Tibial nerve (tissue), 4 donors: ENCODE data around the gene ACTA1. TPM values are rescaled to one million over a fixed set of nuclear protein-coding genes. Genes with fewer than 3 reads are reported as not detected.

ENCODE experiments used
- DNase-seq, 2 donors: peaks; one replicate each; pipeline ENCODE4 v3.0.0-alpha.2; 2019; ENCODE audit warnings: low spot score in 2 of 2
- H3K27ac ChIP-seq, 4 donors: fragments of 200-600 bp; sonication (generic) in 3 of 4; one replicate each; pipeline ENCODE4 v1.5.1; 2017 to 2019; ENCODE audit warnings: mild to moderate bottlenecking in 1 of 4
- H3K27me3 ChIP-seq, 2 donors: fragments of 200-600 bp; sonication (generic) in 1 of 2; one replicate each; pipeline versions ENCODE4 v1.5.1 to v1.6.0; 2017 to 2019
- H3K36me3 ChIP-seq, 3 donors: fragments of 200-600 bp; sonication (generic); one replicate each; pipeline ENCODE4 v1.5.1; 2018 to 2019
- H3K4me1 ChIP-seq, 4 donors: fragments of 200-600 bp; sonication (generic) in 3 of 4; one replicate each; pipeline ENCODE4 v1.5.1; 2017 to 2019
- H3K4me3 ChIP-seq, 4 donors: fragments of 200-600 bp; sonication (generic) in 3 of 4; one replicate each; pipeline ENCODE4 v1.5.1; 2017 to 2019; ENCODE audit warnings: mild to moderate bottlenecking in 1 of 4, moderate library complexity in 1 of 4
- H3K9me3 ChIP-seq, 4 donors: fragments of 200-600 bp; sonication (generic) in 3 of 4; one replicate each; pipeline ENCODE4 v1.5.1; 2017 to 2019
- EP300 ChIP-seq, 2 donors: sonication (generic); formaldehyde crosslinking; IDR thresholded peaks; one replicate each; pipeline ENCODE4 v1.6.1; 2017; ENCODE audit warnings: antibody characterized with exemption in 2 of 2, mild to moderate bottlenecking in 1 of 2
- POLR2A ChIP-seq, 2 donors: fragments of 450-650 bp; IDR thresholded peaks; one replicate each; pipeline ENCODE4 v1.6.1; 2017; ENCODE audit warnings: antibody characterized with exemption in 2 of 2, mild to moderate bottlenecking in 2 of 2, moderate library complexity in 2 of 2
- WGBS, 2 donors: methylation state at CpG; one replicate each; pipeline ENCODE4 v1.1.5; 2018; 5-methylcytosine and 5-hydroxymethylcytosine counted together
- total RNA-seq, 4 donors: library from RNA; depleted of rRNA; stranded (reverse); fragments of >200 nt; gene quantifications; one replicate each; pipeline ENCODE4 v1.1.0, GENCODE V29; 2016
- TF ChIP-seq, protein P1 (sequence below), 5 experiments: fragments of 200-600 bp in 3 of 5; fragments of 450-650 bp in 2 of 5; sonication (generic) in 3 of 5; IDR thresholded peaks; one replicate each; pipeline ENCODE4 v1.5.1; 2016 to 2019; ENCODE audit warnings: antibody characterized with exemption in 5 of 5, mild to moderate bottlenecking in 3 of 5, moderate library complexity in 2 of 5

The ACTA1 gene
- total RNA-seq, 4 donors from 2014 or later = 0.39 to 1.0 TPM; not detected in 2

DNA sequence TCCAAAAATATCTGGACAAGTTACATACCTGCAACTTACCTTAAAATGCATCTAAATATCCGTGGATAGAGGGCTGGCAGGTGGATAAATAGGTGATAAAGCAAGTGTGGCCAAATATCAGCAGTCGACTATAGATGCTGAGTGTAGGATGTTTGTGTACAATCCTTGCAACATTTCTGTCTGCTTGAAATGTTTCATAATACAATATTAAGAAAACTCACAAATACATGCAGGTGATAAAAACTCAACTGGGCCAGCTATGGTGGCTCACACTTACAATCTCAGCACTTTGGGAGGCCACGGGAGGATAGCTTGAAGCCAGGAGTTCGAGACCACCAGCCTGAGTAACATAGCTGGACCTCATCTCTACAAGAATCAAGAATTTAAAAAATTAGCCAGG, 41.0 kb downstream of the ACTA1 start:
- TF ChIP-seq, protein P1, sequence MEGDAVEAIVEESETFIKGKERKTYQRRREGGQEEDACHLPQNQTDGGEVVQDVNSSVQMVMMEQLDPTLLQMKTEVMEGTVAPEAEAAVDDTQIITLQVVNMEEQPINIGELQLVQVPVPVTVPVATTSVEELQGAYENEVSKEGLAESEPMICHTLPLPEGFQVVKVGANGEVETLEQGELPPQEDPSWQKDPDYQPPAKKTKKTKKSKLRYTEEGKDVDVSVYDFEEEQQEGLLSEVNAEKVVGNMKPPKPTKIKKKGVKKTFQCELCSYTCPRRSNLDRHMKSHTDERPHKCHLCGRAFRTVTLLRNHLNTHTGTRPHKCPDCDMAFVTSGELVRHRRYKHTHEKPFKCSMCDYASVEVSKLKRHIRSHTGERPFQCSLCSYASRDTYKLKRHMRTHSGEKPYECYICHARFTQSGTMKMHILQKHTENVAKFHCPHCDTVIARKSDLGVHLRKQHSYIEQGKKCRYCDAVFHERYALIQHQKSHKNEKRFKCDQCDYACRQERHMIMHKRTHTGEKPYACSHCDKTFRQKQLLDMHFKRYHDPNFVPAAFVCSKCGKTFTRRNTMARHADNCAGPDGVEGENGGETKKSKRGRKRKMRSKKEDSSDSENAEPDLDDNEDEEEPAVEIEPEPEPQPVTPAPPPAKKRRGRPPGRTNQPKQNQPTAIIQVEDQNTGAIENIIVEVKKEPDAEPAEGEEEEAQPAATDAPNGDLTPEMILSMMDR (IDR thresholded peaks at IDR 0.05) = no peak
- TF ChIP-seq POLR2A (IDR thresholded peaks at IDR 0.05) = no peak
- no peak for TF ChIP-seq EP300 (IDR thresholded peaks at IDR 0.05)
- Histone ChIP-seq H3K36me3 (no peaks in the 10 kb centered on the region), H3K4me1 (no peaks in the 10 kb centered on the region), H3K4me3 (no peak overlapping the region), H3K27ac (no peak overlapping the region), H3K27me3 (peaks cover 2 to 23% of the 10 kb centered on the region in 2 donors), H3K9me3 (peaks cover 0 to 8% (median 0%) of the 10 kb centered on the region in 4 donors)
- WGBS, 2 donors = 80 to 89% methylated on average over 4 of the region's 4 CpGs
- DNase-seq = no peak

DNA sequence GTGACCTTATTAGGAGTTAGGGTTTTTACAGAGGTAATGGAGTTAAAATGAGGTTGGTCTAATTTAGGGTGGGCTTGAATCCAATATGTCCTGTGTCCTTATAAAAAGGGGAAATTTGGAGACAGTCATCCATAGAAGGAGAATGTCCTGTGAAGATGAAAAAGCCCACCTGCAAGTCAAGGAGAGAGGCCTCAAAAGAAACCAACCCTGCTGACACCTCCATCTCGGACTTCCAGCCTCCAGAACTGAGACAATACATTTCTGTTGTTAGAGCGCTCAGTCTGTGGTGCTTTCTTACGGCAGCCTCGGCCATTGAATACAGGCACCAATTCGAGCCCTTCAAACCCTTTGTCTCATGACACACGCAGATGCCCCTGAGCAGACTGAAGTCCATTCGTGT, 43.8 kb downstream of the ACTA1 start:
- Histone ChIP-seq H3K4me1 (no peaks in the 10 kb centered on the region), H3K27me3 (peaks cover 2 to 18% of the 10 kb centered on the region in 2 donors), H3K27ac (no peak overlapping the region), H3K36me3 (no peaks in the 10 kb centered on the region), H3K9me3 (peaks cover 0 to 8% (median 0%) of the 10 kb centered on the region in 4 donors), H3K4me3 (no peak overlapping the region)
- TF ChIP-seq POLR2A (IDR thresholded peaks at IDR 0.05) = no peak
- TF ChIP-seq, protein P1 (IDR thresholded peaks at IDR 0.05) = no peak
- no peak for TF ChIP-seq EP300 (IDR thresholded peaks at IDR 0.05)
- 89 to 92% methylated on average over 7 of the region's 7 CpGs for WGBS, 2 donors
- no peak for DNase-seq

DNA sequence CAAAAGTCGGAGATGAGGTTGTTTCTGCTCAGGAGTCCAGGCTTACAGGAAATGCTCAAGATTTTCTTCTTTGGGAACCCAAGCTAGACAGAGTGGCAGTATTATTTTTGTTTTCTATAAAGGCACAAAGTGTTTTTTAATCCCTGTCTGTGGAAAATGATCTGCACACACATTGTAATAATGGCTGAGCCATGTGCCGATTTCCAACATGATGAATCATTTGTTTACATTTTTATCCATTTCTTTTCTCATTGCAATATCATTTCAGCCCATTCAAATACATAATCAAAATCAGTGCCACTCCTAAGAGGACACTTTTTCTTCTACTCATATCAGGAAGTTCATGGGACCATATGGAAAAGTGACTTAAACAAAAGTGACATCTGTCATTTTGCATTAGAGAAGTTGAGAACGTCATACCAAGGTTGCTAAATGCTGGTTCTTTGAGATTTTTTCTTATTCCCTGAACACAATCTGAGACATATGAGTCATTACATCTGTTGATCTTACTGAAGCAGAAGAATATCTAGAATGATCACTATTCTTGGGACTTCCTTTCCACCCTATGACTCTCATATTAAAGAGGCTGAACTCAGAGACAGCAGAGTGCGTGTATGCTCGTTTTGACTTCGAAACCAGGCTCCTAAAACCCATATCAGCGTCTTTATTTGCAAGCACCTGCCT, 44.9 kb downstream of the ACTA1 start:
- TF ChIP-seq POLR2A (IDR thresholded peaks at IDR 0.05) = no peak
- TF ChIP-seq, protein P1 (IDR thresholded peaks at IDR 0.05) = no peak
- no peak for TF ChIP-seq EP300 (IDR thresholded peaks at IDR 0.05)
- no peak overlapping the region for H3K27ac ChIP-seq
- peaks cover 0 to 8% (median 0%) of the 10 kb centered on the region in 4 donors for H3K9me3 ChIP-seq
- DNase-seq = no peak
- H3K4me1 ChIP-seq = no peaks in the 10 kb centered on the region
- no peaks in the 10 kb centered on the region for H3K36me3 ChIP-seq
- H3K27me3 ChIP-seq = peaks cover 2 to 13% of the 10 kb centered on the region in 2 donors
- WGBS, 2 donors = 68 to 70% methylated on average over 7 of the region's 7 CpGs
- H3K4me3 ChIP-seq = no peak overlapping the region

DNA sequence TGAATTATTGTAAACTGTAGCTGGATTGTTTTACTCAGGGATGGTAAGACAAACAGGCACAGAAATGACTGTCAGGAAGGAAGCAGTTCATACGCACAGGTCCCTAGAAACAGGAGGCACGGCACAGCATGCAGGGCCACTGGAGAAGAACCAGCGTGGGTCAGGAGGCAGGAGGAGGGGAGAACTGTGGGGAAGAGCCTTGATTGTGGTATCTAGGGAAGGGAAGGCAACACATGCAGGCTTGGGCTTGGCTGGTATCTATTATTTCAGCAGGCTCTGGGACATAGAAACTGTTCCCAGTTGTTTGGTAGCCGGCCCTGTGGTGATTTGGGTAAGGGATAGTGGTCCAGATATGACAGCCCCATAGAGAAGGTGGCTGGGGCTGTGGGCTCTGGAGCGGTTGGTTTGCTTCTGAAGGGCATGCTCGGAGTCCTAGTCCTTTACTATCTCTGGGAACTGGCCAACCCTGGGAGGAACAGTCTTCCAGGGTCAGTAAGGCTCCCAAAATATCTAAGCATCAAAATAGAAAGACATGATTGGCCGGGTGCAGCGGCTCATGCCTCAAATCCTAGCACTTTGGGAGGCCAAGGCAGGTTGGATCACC, 47.9 kb downstream of the ACTA1 start:
- H3K36me3 ChIP-seq = no peaks in the 10 kb centered on the region
- H3K9me3 ChIP-seq = peaks cover 0 to 8% (median 0%) of the 10 kb centered on the region in 4 donors
- WGBS, 2 donors = 70 to 72% methylated on average over 8 of the region's 8 CpGs
- no peak overlapping the region for H3K4me3 ChIP-seq
- H3K27ac ChIP-seq = no peak overlapping the region
- no peaks in the 10 kb centered on the region for H3K4me1 ChIP-seq
- peaks cover 0 to 4% of the 10 kb centered on the region in 2 donors for H3K27me3 ChIP-seq
- no peak for TF ChIP-seq EP300 (IDR thresholded peaks at IDR 0.05)
- no peak for TF ChIP-seq POLR2A (IDR thresholded peaks at IDR 0.05)
- TF ChIP-seq, protein P1 (IDR thresholded peaks at IDR 0.05) = no peak
- DNase-seq = no peak

DNA sequence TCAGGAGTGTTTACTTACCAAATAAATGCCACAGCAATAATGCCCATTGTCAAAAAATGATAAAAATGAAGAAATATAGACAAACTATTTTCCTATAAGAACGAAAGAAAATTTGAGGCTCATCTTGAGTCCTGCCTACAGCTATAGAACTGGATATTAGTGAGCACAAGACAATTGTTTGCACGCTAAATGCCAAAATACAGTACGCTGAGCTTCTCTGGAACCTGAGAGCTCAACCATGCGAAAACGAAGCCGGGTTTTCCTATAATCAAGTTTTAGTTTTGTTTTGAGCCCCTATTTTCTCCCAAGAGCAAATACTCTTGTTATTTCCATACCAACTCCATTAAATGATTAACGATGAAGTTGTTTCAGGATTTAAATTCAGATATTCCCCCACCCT, 49.1 kb downstream of the ACTA1 start:
- WGBS, 2 donors = 93 to 94% methylated on average over 7 of the region's 7 CpGs
- Histone ChIP-seq H3K36me3 (no peaks in the 10 kb centered on the region), H3K9me3 (no peaks in the 10 kb centered on the region), H3K27me3 (peaks cover 0 to 4% of the 10 kb centered on the region in 2 donors), H3K27ac (no peak overlapping the region), H3K4me3 (no peak overlapping the region), H3K4me1 (no peaks in the 10 kb centered on the region)
- no peak for TF ChIP-seq EP300 (IDR thresholded peaks at IDR 0.05)
- TF ChIP-seq POLR2A (IDR thresholded peaks at IDR 0.05) = no peak
- TF ChIP-seq, protein P1 (IDR thresholded peaks at IDR 0.05) = no peak
- no peak for DNase-seq
